Neuronal stem cell (in vitro differentiated cells): ENCODE measurements around the gene PHYHD1.

Experiments
- DNase-seq: peaks from one replicate; pipeline ENCODE4 v3.0.0-alpha.2; 2013; ENCODE audit warnings: low spot score
- H2AFZ ChIP-seq: one replicate; pipeline ENCODE4 v1.6.1; 2013; ENCODE audit warnings: mild to moderate bottlenecking, low read length, inconsistent platforms
- H2AK5ac ChIP-seq: 2 replicates; pipeline ENCODE4 v1.6.1; 2013; ENCODE audit warnings: low read depth, mild to moderate bottlenecking, inconsistent platforms, low read length, moderate library complexity, mixed read lengths
- H2BK120ac ChIP-seq: 2 replicates; pipeline ENCODE4 v1.6.1; 2013; ENCODE audit warnings: low read depth, mild to moderate bottlenecking, inconsistent platforms, low read length, moderate library complexity, mixed read lengths
- H2BK12ac ChIP-seq: one replicate; pipeline ENCODE4 v1.6.1; 2013; ENCODE audit warnings: low read length, inconsistent platforms
- H2BK15ac ChIP-seq: 2 replicates; pipeline ENCODE4 v1.6.1; 2013; ENCODE audit warnings: mild to moderate bottlenecking, low read length, inconsistent platforms, mixed read lengths
- H2BK5ac ChIP-seq: one replicate; pipeline ENCODE4 v1.6.1; 2013; ENCODE audit warnings: inconsistent platforms, mild to moderate bottlenecking, low read length, moderate library complexity
- H3K14ac ChIP-seq: one replicate; pipeline ENCODE4 v1.6.1; 2013; ENCODE audit warnings: low read length, inconsistent platforms
- H3K18ac ChIP-seq: 2 replicates; pipeline ENCODE4 v1.6.1; 2013; ENCODE audit warnings: low read length, inconsistent platforms
- H3K23ac ChIP-seq: 2 replicates; pipeline ENCODE4 v1.6.1; 2013; ENCODE audit warnings: low read depth, mild to moderate bottlenecking, mixed read lengths, low read length, inconsistent platforms; ENCODE audit not compliant: poor library complexity
- H3K27ac ChIP-seq: replicated peaks from 3 replicates; pipeline ENCODE4 v1.5.1; 2013; ENCODE audit warnings: low read length, inconsistent platforms
- H3K27me3 ChIP-seq, 3 experiments: 2 replicates each; pipeline ENCODE4 v1.6.1; 2013; ENCODE audit warnings: low read length in 3 of 3, mild to moderate bottlenecking in 2 of 3, inconsistent platforms in 1 of 3, low read depth in 1 of 3, mixed read lengths in 1 of 3, moderate library complexity in 1 of 3; ENCODE audit not compliant: control insufficient read depth in 3 of 3, insufficient read depth in 3 of 3
- H3K36me3 ChIP-seq, 2 donors: replicated peaks in 1 of 2; 2 replicates each; pipeline ENCODE4 v1.6.1; 2013; ENCODE audit warnings: low read length in 2 of 2; ENCODE audit not compliant: control insufficient read depth in 2 of 2, insufficient read depth in 2 of 2
- H3K4ac ChIP-seq: 2 replicates; pipeline ENCODE4 v1.6.1; 2013; ENCODE audit warnings: inconsistent platforms, mild to moderate bottlenecking, low read length, moderate library complexity
- H3K4me1 ChIP-seq, 2 donors: 1 replicate in 1 of 2; 2 replicates in 1 of 2; pipeline ENCODE4 v1.6.1; 2013; ENCODE audit warnings: low read length in 2 of 2, low read depth in 1 of 2; ENCODE audit not compliant: control insufficient read depth in 2 of 2, insufficient read depth in 1 of 2
- H3K4me2 ChIP-seq: one replicate; pipeline ENCODE4 v1.6.1; 2013; ENCODE audit warnings: mild to moderate bottlenecking, low read length, inconsistent platforms; ENCODE audit not compliant: insufficient read depth, poor library complexity, severe bottlenecking
- H3K4me3 ChIP-seq, 2 donors: 2 replicates each; pipeline ENCODE4 v1.5.1; 2013; ENCODE audit warnings: low read length in 2 of 2, mild to moderate bottlenecking in 2 of 2, inconsistent platforms in 1 of 2, moderate library complexity in 1 of 2
- H3K79me1 ChIP-seq: one replicate; pipeline ENCODE4 v1.6.1; 2013; ENCODE audit warnings: low read depth, mild to moderate bottlenecking, inconsistent platforms, low read length, moderate library complexity
- H3K9ac ChIP-seq: one replicate; pipeline ENCODE4 v1.6.1; 2013; ENCODE audit warnings: mild to moderate bottlenecking, low read depth, low read length, inconsistent platforms; ENCODE audit not compliant: poor library complexity
- H3K9me3 ChIP-seq, 2 donors: replicated peaks in 1 of 2; 2 replicates each; pipeline versions ENCODE3 to v1.6.1; 2013; ENCODE audit warnings: low read length in 2 of 2, mild to moderate bottlenecking in 2 of 2, inconsistent platforms in 1 of 2, low read depth in 1 of 2, mixed read lengths in 1 of 2, moderate library complexity in 1 of 2; ENCODE audit not compliant: control insufficient read depth in 2 of 2, insufficient read depth in 1 of 2
- H4K8ac ChIP-seq: one replicate; pipeline ENCODE4 v1.6.1; 2013; ENCODE audit warnings: low read depth, mild to moderate bottlenecking, inconsistent platforms, low read length, moderate library complexity
- H4K91ac ChIP-seq: one replicate; pipeline ENCODE4 v1.6.1; 2013; ENCODE audit warnings: low read length, low read depth, mild to moderate bottlenecking, inconsistent platforms; ENCODE audit not compliant: poor library complexity
- WGBS, 2 donors: extraction: QIAGEN DNeasy Blood & Tissue Kit; methylation state at CpG; one replicate each; pipeline ENCODE4 v1.1.7; 2013; ENCODE audit warnings: missing lambda C conversion rate in 2 of 2, mixed read lengths in 1 of 2; ENCODE audit not compliant: insufficient read length in 2 of 2, insufficient replicate concordance in 1 of 2; ENCODE audit errors: extremely low coverage in 2 of 2; 5-methylcytosine and 5-hydroxymethylcytosine counted together

Gene PHYHD1

DNA sequence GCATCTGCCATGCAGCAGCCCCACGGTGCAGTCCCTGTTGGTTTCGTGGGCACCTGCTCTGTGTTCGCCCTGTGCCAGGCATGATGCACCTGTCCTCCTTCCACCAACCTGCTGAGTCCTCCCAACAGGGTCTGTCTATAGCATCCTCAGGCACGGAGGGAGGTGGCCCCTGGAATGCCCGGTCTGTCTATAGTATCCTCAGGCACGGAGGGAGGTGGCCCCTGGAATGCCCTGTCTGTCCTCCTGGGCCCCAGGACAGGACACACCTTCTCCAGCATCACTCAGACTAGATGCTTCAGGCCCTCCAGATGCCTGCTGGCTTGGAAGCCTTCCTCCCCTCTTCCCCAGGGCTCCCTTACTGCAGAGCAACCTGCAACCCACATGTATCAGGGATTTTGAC, 9.9 kb upstream of the PHYHD1 start:
- no CpG with 5 or more reads among the region's 6 CpGs for WGBS, 2 donors
- H3K4me1 ChIP-seq = peaks cover 11 to 22% of the 10 kb centered on the region in 2 donors
- no peak overlapping the region for H2AK5ac ChIP-seq
- no peak overlapping the region for H4K91ac ChIP-seq
- no peak overlapping the region for H3K4me2 ChIP-seq
- peaks cover 9% of the 10 kb centered on the region for H3K79me1 ChIP-seq
- H3K18ac ChIP-seq = no peak overlapping the region
- H2BK120ac ChIP-seq = no peak overlapping the region
- H3K9me3 ChIP-seq = peaks cover 0 to 3% of the 10 kb centered on the region in 2 donors
- H2BK15ac ChIP-seq = no peak overlapping the region
- H2AFZ ChIP-seq = no peak overlapping the region
- H3K4me3 ChIP-seq = no peak overlapping the region
- H3K14ac ChIP-seq = no peak overlapping the region
- H3K9ac ChIP-seq = no peak overlapping the region
- H3K36me3 ChIP-seq = peaks cover 37 to 86% of the 10 kb centered on the region in 2 donors
- no peak overlapping the region for H4K8ac ChIP-seq
- H2BK5ac ChIP-seq = no peak overlapping the region
- H3K27me3 ChIP-seq = no peaks in the 10 kb centered on the region
- no peak overlapping the region for H3K27ac ChIP-seq
- no peak overlapping the region for H3K23ac ChIP-seq
- no peak for DNase-seq
- H3K4ac ChIP-seq = no peak overlapping the region
- peak overlapping the region; percentile 76 for H2BK12ac ChIP-seq

DNA sequence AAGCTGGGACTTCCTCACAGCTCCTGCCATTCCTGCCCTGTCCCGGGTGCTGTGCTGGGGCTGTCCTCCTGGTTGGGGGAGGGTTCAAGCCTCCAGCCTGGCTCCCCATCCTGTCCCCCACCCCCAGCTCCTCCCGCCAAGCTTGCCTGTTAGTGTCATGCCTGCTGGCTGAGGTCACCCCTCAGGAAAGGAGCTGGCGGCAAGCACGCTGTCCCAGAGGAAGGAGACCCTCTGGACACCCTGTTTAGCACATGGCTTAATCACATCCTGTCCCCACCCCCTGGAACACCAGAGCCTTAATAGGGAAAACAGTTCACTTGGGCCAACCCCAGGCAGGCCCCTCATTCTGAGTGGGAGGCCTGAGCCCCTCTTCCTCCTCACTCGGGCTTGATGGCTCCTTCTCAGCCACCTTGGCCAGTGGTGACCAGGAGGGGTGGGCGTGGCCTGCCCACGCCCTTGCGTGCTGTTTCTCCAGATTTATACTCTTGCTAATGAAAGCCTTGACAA, 9.2 kb upstream of the PHYHD1 start:
- DNase-seq = no peak
- peaks cover 43 to 89% of the 10 kb centered on the region in 2 donors for H3K36me3 ChIP-seq

DNA sequence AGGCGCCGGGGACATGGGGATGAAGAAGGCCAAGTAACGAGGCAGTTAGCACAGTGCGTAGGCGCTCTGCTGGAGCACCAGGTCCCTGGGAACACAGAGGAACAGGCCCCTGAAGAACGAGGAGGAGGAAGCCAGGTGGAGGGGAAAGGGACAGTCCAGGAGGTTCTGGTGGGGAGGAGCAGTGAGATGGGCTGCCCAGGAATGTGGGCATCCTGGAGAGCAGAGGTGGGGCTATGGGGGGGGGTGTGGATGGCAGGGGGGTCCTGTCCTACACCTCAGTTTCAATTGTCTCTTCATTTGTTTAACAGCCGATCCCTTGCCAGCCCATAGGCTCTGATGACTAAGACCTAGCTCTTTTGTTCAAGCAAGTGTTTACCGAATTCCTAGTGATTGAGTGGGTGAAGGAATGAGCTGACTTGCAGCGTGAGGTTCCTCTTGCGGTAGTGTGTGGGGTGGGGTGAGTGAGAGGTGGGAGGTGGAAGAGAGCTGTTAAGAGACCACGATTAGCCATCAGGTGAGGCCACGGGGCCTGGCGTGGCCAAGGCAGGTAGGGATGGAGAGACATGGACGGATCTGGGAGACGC, 8.4 kb upstream of the PHYHD1 start:
- Histone ChIP-seq H2BK15ac (peak overlapping the region; percentile 93), H4K8ac (no peak overlapping the region), H4K91ac (no peak overlapping the region), H3K18ac (peak overlapping the region; percentile 59), H3K4me2 (no peak overlapping the region), H3K9me3 (peaks cover 0 to 3% of the 10 kb centered on the region in 2 donors), H2AK5ac (peak overlapping the region; percentile 81), H2BK120ac (no peak overlapping the region), H3K23ac (peak overlapping the region; percentile 10), H3K27me3 (no peaks in the 10 kb centered on the region), H3K27ac (peak overlapping the region; percentile 65), H2BK12ac (peak overlapping the region; percentile 69), H3K79me1 (peaks cover 13% of the 10 kb centered on the region), H3K4me1 (peaks cover 11 to 22% of the 10 kb centered on the region in 2 donors), H3K14ac (peak overlapping the region; percentile 72), H3K4me3 (no peak overlapping the region), H3K9ac (no peak overlapping the region), H2AFZ (no peak overlapping the region), H2BK5ac (peak overlapping the region; percentile 84), H3K4ac (no peak overlapping the region), H3K36me3 (peaks cover 45 to 89% of the 10 kb centered on the region in 2 donors)
- no CpG with 5 or more reads among the region's 15 CpGs for WGBS, 2 donors
- DNase-seq = no peak

More for the DNA sequence above, 9.2 kb upstream of the PHYHD1 start:
- no peak overlapping the region for H4K8ac ChIP-seq
- H3K18ac ChIP-seq = no peak overlapping the region
- no peak overlapping the region for H2BK15ac ChIP-seq
- WGBS, 2 donors = no CpG with 5 or more reads among the region's 8 CpGs
- no peak overlapping the region for H2BK5ac ChIP-seq
- no peak overlapping the region for H3K4ac ChIP-seq
- no peak overlapping the region for H2BK120ac ChIP-seq
- H3K27ac ChIP-seq = peak overlapping the region; percentile 65
- no peak overlapping the region for H2BK12ac ChIP-seq
- peaks cover 13% of the 10 kb centered on the region for H3K79me1 ChIP-seq
- peaks cover 11 to 22% of the 10 kb centered on the region in 2 donors for H3K4me1 ChIP-seq
- H4K91ac ChIP-seq = no peak overlapping the region
- no peak overlapping the region for H2AFZ ChIP-seq
- no peak overlapping the region for H3K4me2 ChIP-seq
- H2AK5ac ChIP-seq = peak overlapping the region; percentile 25
- peaks cover 0 to 3% of the 10 kb centered on the region in 2 donors for H3K9me3 ChIP-seq
- H3K14ac ChIP-seq = no peak overlapping the region
- H3K23ac ChIP-seq = peak overlapping the region; percentile 81
- no peak overlapping the region for H3K9ac ChIP-seq
- no peaks in the 10 kb centered on the region for H3K27me3 ChIP-seq
- no peak overlapping the region for H3K4me3 ChIP-seq

DNA sequence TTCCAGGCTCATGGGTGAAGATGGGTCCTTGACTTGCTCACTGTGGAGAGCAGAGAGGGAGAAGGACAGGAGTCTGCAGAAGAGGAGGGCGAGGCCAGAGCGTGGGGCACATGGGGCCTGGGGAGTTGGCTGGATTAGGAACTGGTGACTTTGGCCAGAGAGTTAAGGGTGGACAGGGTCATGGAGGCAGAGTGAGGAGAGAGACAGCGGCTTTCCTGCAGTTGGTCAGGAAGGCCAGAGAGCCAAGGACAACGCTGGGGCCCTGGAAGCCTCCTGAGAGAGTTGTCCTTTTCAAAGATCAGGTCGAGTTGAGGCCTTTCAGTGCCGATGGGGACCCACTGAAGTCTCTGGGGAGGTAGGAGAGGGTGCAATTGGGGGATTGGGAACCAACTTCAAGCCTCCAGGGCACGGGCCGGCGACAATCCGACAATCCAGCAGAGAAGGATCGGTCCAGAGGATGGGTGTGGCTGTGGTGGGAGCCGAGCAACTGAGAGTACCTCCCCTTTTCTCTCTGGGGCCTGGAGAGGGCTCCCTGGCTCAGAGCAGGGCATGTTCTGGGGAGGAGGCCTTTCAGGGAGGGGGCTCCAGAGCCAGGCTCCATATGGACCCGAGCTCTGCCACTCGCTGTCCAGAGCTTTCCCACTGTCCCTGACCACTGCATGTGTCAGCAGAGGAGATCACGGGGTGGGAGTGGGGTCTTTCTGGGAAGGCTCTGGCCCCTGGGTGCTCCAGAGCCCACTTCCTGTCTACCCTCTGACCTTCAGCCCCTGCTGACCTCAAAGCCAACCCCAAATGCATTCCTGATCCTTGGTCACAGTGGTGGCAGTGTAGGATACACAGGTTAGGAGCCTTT, 7.5 kb upstream of the PHYHD1 start:
- H2BK120ac ChIP-seq = no peak overlapping the region
- H4K8ac ChIP-seq = no peak overlapping the region
- peaks cover 0 to 3% of the 10 kb centered on the region in 2 donors for H3K9me3 ChIP-seq
- H2BK12ac ChIP-seq = peak overlapping the region; percentile 64
- H2BK5ac ChIP-seq = peak overlapping the region; percentile 84
- WGBS, 2 donors = no CpG with 5 or more reads among the region's 15 CpGs
- no peak overlapping the region for H4K91ac ChIP-seq
- no peak overlapping the region for H3K4me3 ChIP-seq
- no peak overlapping the region for H3K9ac ChIP-seq
- H3K14ac ChIP-seq = peak overlapping the region; percentile 47
- DNase-seq = no peak
- H2BK15ac ChIP-seq = peak overlapping the region; percentile 93
- peak overlapping the region; percentile 81 for H2AK5ac ChIP-seq
- H2AFZ ChIP-seq = no peak overlapping the region
- peaks cover 43 to 89% of the 10 kb centered on the region in 2 donors for H3K36me3 ChIP-seq
- no peaks in the 10 kb centered on the region for H3K27me3 ChIP-seq
- no peak overlapping the region for H3K4me2 ChIP-seq
- peak overlapping the region; percentile 67 for H3K23ac ChIP-seq
- peak overlapping the region; percentile 80 for H3K18ac ChIP-seq
- peak overlapping the region; percentile 41 for H3K27ac ChIP-seq
- H3K4ac ChIP-seq = no peak overlapping the region
- peaks cover 10% of the 10 kb centered on the region for H3K79me1 ChIP-seq
- H3K4me1 ChIP-seq = peaks cover 11 to 22% of the 10 kb centered on the region in 2 donors
